GM12872 (cell line): Measurements from ENCODE around the gene ZNF74.

Source experiments
- TF ChIP-seq, protein P1 (sequence below): IDR thresholded peaks from 3 replicates; pipeline ENCODE4 v1.5.1; 2011; ENCODE audit warnings: low read depth, mild to moderate bottlenecking, low read length, moderate library complexity; ENCODE audit not compliant: insufficient read depth

ZNF74 gene

DNA sequence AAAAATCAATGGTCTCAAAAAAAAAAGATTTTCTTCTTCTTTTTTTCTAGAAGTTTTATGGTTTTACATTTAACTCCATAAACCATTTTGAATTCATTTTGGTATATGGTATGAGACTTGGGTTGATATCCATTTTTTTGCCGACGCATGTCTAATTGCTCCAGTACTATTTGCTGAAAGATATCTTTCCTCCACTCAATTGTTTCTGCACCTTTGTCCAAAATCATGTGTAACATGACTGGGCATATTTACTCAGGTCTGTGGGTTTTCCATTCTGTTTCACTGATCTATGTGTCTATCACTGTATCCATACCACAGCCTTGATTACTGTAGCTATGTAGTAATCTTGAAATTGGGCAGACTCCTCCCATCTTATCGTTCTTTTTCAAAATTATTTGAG, 59.3 kb downstream of the ZNF74 start:
- TF ChIP-seq, protein P1, sequence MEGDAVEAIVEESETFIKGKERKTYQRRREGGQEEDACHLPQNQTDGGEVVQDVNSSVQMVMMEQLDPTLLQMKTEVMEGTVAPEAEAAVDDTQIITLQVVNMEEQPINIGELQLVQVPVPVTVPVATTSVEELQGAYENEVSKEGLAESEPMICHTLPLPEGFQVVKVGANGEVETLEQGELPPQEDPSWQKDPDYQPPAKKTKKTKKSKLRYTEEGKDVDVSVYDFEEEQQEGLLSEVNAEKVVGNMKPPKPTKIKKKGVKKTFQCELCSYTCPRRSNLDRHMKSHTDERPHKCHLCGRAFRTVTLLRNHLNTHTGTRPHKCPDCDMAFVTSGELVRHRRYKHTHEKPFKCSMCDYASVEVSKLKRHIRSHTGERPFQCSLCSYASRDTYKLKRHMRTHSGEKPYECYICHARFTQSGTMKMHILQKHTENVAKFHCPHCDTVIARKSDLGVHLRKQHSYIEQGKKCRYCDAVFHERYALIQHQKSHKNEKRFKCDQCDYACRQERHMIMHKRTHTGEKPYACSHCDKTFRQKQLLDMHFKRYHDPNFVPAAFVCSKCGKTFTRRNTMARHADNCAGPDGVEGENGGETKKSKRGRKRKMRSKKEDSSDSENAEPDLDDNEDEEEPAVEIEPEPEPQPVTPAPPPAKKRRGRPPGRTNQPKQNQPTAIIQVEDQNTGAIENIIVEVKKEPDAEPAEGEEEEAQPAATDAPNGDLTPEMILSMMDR: no peak

- TF ChIP-seq, protein P1: no peak
These were observed 61.7 kb downstream of the ZNF74 start for GRCh38 chr22:20455709-20456063.

DNA sequence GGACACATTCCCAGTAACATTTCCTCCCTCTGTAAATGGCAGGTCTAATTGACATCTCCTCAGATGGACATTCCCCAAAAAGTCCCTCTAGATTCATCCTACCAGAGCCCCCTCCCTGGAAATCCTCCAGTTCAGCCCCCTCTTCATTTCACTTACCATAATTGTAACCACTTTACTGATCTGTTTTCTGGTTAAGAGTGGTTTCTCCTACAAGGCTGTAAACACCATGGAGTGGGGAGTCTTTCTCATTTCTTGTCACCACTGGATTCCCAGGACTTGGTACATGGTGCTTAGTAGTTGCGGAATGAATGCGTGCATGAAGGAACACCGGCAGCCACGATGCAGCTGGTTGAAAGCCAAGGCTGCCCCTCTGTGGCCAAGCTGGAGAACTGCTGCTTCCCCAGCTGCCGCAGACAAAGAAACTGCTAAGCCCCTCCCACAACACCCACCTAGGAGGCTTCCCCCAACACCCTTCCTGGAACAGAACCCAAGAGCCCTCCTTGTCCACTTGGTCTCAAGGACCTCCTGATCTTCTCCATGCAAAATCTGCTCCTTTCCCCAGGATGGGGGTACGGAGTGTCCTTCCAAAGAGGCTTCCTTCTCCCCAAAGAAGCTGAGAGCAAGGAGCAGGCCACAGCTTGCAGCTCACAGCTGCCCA, 62.2 kb downstream of the ZNF74 start:
- TF ChIP-seq, protein P1: peak; percentile 97

DNA sequence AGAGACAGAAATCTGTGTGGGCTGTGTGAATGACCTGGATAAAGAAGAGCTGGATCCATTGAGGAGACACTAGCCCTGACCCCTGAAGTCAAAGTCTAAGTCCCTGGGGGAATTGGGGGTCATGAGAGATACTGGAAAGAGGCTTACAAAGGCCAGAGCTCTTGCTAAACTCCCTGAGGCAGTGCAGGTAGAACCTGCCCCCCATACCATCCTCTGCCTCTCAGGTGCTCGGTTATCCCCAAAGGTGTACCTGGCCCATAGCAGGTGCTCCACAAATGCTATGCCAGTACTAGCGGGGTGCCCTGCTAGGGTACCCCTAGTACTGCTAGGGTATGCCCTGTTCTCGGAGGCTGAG, 62.7 kb downstream of the ZNF74 start:
- TF ChIP-seq, protein P1: no peak

GRCh38 chr22:20457506-20458240, 63.7 kb downstream of the ZNF74 start:
- TF ChIP-seq, protein P1: no peak
